GM23338 (cell line): ENCODE measurements around the gene C8G. TPM values are rescaled to one million over a fixed set of nuclear protein-coding genes. Genes with fewer than 3 reads are reported as not detected.

Experiments used
- ATAC-seq: fragments of 200-7000 bp; cut with Tn5 transposase; 3 replicates; pipeline ENCODE4 v1.9.1; 2020
- DNase-seq: peaks from one replicate; pipeline ENCODE4 v3.0.0-alpha.2; 2015; ENCODE audit warnings: low spot score
- H2AFZ ChIP-seq: fragments of 200-600 bp; sonication (generic); 2 replicates; pipeline ENCODE4 v1.8.0; 2016; ENCODE audit warnings: antibody characterized with exemption, mild to moderate bottlenecking, moderate library complexity
- H3F3A ChIP-seq: fragments of 200-600 bp; sonication (generic); replicated peaks from 2 replicates; pipeline ENCODE4 v1.8.0; 2017; ENCODE audit warnings: antibody characterized with exemption, mixed run types, low read depth
- H3K27ac ChIP-seq: fragments of 200-600 bp; sonication (generic); 2 replicates; pipeline ENCODE4 v1.6.1; 2016; ENCODE audit warnings: low read depth
- H3K27me3 ChIP-seq: fragments of 200-600 bp; sonication (generic); 2 replicates; pipeline ENCODE4 v1.8.0; 2016; ENCODE audit warnings: mild to moderate bottlenecking, mixed run types, moderate library complexity; ENCODE audit not compliant: insufficient read depth
- H3K36me3 ChIP-seq: fragments of 200-600 bp; sonication (generic); 2 replicates; pipeline ENCODE4 v1.8.0; 2016; ENCODE audit warnings: mild to moderate bottlenecking; ENCODE audit not compliant: insufficient read depth
- H3K4me1 ChIP-seq: fragments of 200-600 bp; sonication (generic); 2 replicates; pipeline ENCODE4 v1.8.0; 2016; ENCODE audit warnings: mild to moderate bottlenecking, moderate library complexity; ENCODE audit not compliant: insufficient read depth
- H3K4me2 ChIP-seq: fragments of 200-600 bp; sonication (generic); 2 replicates; pipeline ENCODE4 v1.7.1; 2017; ENCODE audit warnings: mixed run types
- H3K4me3 ChIP-seq: fragments of 200-600 bp; sonication (generic); 2 replicates; pipeline ENCODE4 v1.6.1; 2016; ENCODE audit warnings: mixed run types
- H3K79me2 ChIP-seq: fragments of 200-600 bp; sonication (generic); replicated peaks from 2 replicates; pipeline ENCODE4 v1.8.0; 2017; ENCODE audit warnings: mild to moderate bottlenecking; ENCODE audit not compliant: insufficient read depth
- H3K9me2 ChIP-seq: fragments of 200-600 bp; sonication (generic); 2 replicates; pipeline ENCODE4 v1.8.0; 2017; ENCODE audit not compliant: insufficient read depth
- H4K20me1 ChIP-seq: fragments of 200-600 bp; sonication (generic); replicated peaks from 2 replicates; pipeline ENCODE4 v1.8.0; 2017; ENCODE audit warnings: mild to moderate bottlenecking; ENCODE audit not compliant: insufficient read depth
- H3K27ac Mint-ChIP-seq: 2 replicates; pipeline ENCODE4 v1.8.0; 2020; ENCODE audit warnings: inconsistent platforms, mild to moderate bottlenecking, moderate library complexity, mixed read lengths
- H3K27me3 Mint-ChIP-seq: 3 replicates; pipeline ENCODE4 v1.8.0; 2022; ENCODE audit warnings: low read depth, mild to moderate bottlenecking, moderate library complexity, mixed read lengths, inconsistent platforms; ENCODE audit not compliant: insufficient read depth, poor library complexity
- H3K36me3 Mint-ChIP-seq: 3 replicates; pipeline ENCODE4 v1.8.0; 2021; ENCODE audit warnings: low read depth, mild to moderate bottlenecking, inconsistent platforms, moderate library complexity, mixed read lengths
- H3K4me1 Mint-ChIP-seq: 3 replicates; pipeline ENCODE4 v1.8.0; 2020; ENCODE audit warnings: mild to moderate bottlenecking, inconsistent platforms, mixed read lengths
- H3K4me3 Mint-ChIP-seq: 3 replicates; pipeline ENCODE4 v1.8.0; 2021; ENCODE audit warnings: moderate library complexity, mild to moderate bottlenecking, inconsistent platforms, mixed read lengths
- H3K9me3 Mint-ChIP-seq: 3 replicates; pipeline ENCODE4 v1.8.0; 2020; ENCODE audit warnings: moderate library complexity, mild to moderate bottlenecking, inconsistent platforms, mixed read lengths
- EZH2 ChIP-seq: fragments of 200-600 bp; sonication (generic); IDR thresholded peaks from one replicate; pipeline ENCODE4 v1.8.0; 2017; ENCODE audit warnings: antibody characterized with exemption, mild to moderate bottlenecking, low read depth; ENCODE audit not compliant: unreplicated experiment
- EZH2phosphoT487 ChIP-seq: fragments of 200-600 bp; sonication (generic); IDR thresholded peaks from one replicate; pipeline ENCODE4 v1.8.1; 2018; ENCODE audit warnings: antibody characterized with exemption; ENCODE audit not compliant: unreplicated experiment
- JUNB ChIP-seq: IDR thresholded peaks from one replicate; pipeline ENCODE4 v1.6.1; 2016; ENCODE audit warnings: antibody characterized with exemption; ENCODE audit not compliant: unreplicated experiment
- NANOG ChIP-seq: IDR thresholded peaks from 2 replicates; pipeline ENCODE4 v1.6.1; 2016; ENCODE audit warnings: antibody characterized with exemption, borderline replicate concordance
- STAT1 ChIP-seq: IDR thresholded peaks from one replicate; pipeline ENCODE4 v1.6.1; 2016; ENCODE audit warnings: antibody characterized with exemption; ENCODE audit not compliant: unreplicated experiment
- ZNF114 ChIP-seq: fragments of 250-450 bp; sonication (Bioruptor Pico); IDR thresholded peaks from 2 replicates; pipeline ENCODE4 v1.5.0; 2020; ENCODE audit warnings: mild to moderate bottlenecking, moderate library complexity
- polyA plus RNA-seq: library from polyadenylated mRNA; unstranded; fragments of >200 nt; fragmentation: Nextera tagmentation; extraction: Ambion mirVana; gene quantifications from 2 replicates; pipeline ENCODE4 v1.2.1, GENCODE V29; 2016
- total RNA-seq: library from RNA; depleted of rRNA; stranded (reverse); fragments of >200 nt; shearing (Covaris generic); gene quantifications from 2 replicates; pipeline ENCODE4 v1.2.3, GENCODE V29; 2014
- TF ChIP-seq, protein P1 (sequence below), 2 experiments: fragments of 200-600 bp in 1 of 2; sonication (generic) in 1 of 2; conservative IDR thresholded peaks; 2 replicates each; pipeline versions ENCODE4 v1.5.1 to v1.6.1; 2016 to 2017; ENCODE audit warnings: antibody characterized with exemption in 2 of 2, low read depth in 2 of 2, mild to moderate bottlenecking in 2 of 2, moderate library complexity in 1 of 2
- TF ChIP-seq, protein P2 (sequence below): IDR thresholded peaks from 2 replicates; pipeline ENCODE4 v1.6.1; 2016; ENCODE audit warnings: antibody characterized with exemption
- TF ChIP-seq, protein P3 (sequence below): IDR thresholded peaks from one replicate; pipeline ENCODE4 v1.6.1; 2018; ENCODE audit warnings: antibody characterized with exemption; ENCODE audit not compliant: unreplicated experiment

C8G gene
- total and polyA plus RNA-seq, 2 experiments from 2014 or later, result not detected

DNA sequence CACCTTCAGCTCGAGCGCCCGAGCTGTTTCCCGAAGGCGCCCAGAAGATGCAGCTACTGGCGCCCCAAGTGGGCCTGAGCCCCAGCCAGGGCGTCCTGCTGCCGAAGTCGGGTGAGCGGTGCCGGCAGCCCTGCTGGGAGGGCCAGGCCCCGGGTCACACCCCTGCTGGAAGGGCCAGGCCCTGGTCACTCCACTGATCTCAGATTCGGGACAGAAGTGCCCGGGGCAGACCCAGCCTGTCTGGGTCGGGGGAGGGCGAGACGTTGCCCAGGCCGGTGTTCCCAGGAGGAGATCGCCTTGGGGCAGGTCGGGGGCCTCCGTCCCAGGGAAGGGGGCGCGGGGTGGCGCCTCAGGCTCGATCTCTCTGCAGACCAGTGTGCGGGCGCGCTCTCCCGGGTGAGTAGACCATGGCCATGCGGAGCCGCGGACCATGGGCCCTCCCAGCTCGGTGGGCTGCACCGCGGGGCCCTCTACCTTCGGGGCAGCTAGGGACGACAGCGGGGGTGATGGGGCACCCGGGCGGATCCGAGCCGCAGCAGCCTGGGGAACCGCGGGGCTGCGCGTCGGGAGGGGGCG, 40.1 kb downstream of the C8G start:
- H3K4me3 ChIP-seq, result peak overlapping the region; percentile 68
- Mint-ChIP-seq H3K27ac (no peak overlapping the region), H3K36me3 (no peaks in the 10 kb centered on the region; the same call in 2 of the 3 replicates), H3K4me1 (no peaks in the 10 kb centered on the region; the same call in 2 of the 3 replicates), H3K9me3 (no peaks in the 10 kb centered on the region), H3K27me3 (peaks cover 27% of the 10 kb centered on the region), H3K4me3 (peak overlapping the region; percentile 46; the same call in 2 of the 3 replicates)
- peak; percentile 55 for ATAC-seq
- peak; percentile 39 for TF ChIP-seq EZH2
- no peak for TF ChIP-seq ZNF114 (CRISPR knock-in tag)
- TF ChIP-seq NANOG, result no peak
- no peak for TF ChIP-seq EZH2phosphoT487
- no peak for TF ChIP-seq STAT1
- peaks cover 39% of the 10 kb centered on the region for H3K27me3 ChIP-seq
- DNase-seq, result peak; percentile 53
- no peaks in the 10 kb centered on the region for H4K20me1 ChIP-seq
- no peaks in the 10 kb centered on the region for H3K79me2 ChIP-seq
- no peaks in the 10 kb centered on the region for H3K9me2 ChIP-seq
- H3K4me1 ChIP-seq, result peaks cover 3% of the 10 kb centered on the region; the same call in 1 of the 2 replicates
- H3K36me3 ChIP-seq, result no peaks in the 10 kb centered on the region
- no peak overlapping the region for H3K27ac ChIP-seq
- H3F3A ChIP-seq, result no peaks in the 10 kb centered on the region
- H2AFZ ChIP-seq, result peak overlapping the region; percentile 94
- H3K4me2 ChIP-seq, result peak overlapping the region; percentile 93

DNA sequence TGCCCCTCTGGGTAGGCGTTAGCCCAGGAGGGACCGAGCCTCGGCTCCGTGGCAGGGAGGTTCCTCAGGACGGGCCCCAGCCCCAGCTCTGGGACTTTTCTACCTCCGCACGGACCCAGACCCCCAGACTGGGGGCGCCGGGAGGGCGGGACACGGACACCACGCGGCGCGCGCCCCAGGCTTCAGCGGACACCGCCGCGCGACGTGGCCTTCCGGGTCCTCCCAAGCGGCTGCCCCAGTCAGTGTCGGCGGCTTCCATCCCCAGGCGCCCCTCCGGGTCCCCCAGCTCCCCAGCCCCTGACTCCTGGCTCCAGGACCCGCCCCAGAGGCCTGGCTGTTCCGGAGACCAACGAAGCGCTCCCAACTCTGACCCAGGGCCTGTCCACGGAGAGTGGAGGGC, 40.8 kb downstream of the C8G start:
- peak overlapping the region; percentile 93 for H3K4me2 ChIP-seq
- H3K27ac ChIP-seq, result no peak overlapping the region
- no peaks in the 10 kb centered on the region for H3K36me3 ChIP-seq
- peaks cover 5% of the 10 kb centered on the region for H3K9me3 Mint-ChIP-seq
- peaks cover 45% of the 10 kb centered on the region for H3K27me3 ChIP-seq
- no peaks in the 10 kb centered on the region for H4K20me1 ChIP-seq
- ATAC-seq (peak; percentile 32), DNase-seq (peak; percentile 47)
- H3K4me3 Mint-ChIP-seq, result peak overlapping the region; percentile 50; the same call in 1 of the 3 replicates
- peak overlapping the region; percentile 68 for H3K4me3 ChIP-seq
- H3K27ac Mint-ChIP-seq, result no peak overlapping the region
- no peaks in the 10 kb centered on the region; the same call in 2 of the 3 replicates for H3K36me3 Mint-ChIP-seq
- H3K4me1 ChIP-seq, result peaks cover 3% of the 10 kb centered on the region; the same call in 1 of the 2 replicates
- no peaks in the 10 kb centered on the region; the same call in 2 of the 3 replicates for H3K4me1 Mint-ChIP-seq
- peak overlapping the region; percentile 74; the same call in 1 of the 2 replicates for H2AFZ ChIP-seq
- peaks cover 29% of the 10 kb centered on the region for H3K27me3 Mint-ChIP-seq
- H3K79me2 ChIP-seq, result no peaks in the 10 kb centered on the region
- no peaks in the 10 kb centered on the region for H3K9me2 ChIP-seq
- TF ChIP-seq JUNB (no peak), NANOG (no peak), EZH2phosphoT487 (no peak)
- TF ChIP-seq, protein P1, sequence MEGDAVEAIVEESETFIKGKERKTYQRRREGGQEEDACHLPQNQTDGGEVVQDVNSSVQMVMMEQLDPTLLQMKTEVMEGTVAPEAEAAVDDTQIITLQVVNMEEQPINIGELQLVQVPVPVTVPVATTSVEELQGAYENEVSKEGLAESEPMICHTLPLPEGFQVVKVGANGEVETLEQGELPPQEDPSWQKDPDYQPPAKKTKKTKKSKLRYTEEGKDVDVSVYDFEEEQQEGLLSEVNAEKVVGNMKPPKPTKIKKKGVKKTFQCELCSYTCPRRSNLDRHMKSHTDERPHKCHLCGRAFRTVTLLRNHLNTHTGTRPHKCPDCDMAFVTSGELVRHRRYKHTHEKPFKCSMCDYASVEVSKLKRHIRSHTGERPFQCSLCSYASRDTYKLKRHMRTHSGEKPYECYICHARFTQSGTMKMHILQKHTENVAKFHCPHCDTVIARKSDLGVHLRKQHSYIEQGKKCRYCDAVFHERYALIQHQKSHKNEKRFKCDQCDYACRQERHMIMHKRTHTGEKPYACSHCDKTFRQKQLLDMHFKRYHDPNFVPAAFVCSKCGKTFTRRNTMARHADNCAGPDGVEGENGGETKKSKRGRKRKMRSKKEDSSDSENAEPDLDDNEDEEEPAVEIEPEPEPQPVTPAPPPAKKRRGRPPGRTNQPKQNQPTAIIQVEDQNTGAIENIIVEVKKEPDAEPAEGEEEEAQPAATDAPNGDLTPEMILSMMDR (conservative IDR thresholded peaks at IDR 0.05; ENCODE audit: low read depth in 2 of 2), result no peak
- TF ChIP-seq, protein P2, sequence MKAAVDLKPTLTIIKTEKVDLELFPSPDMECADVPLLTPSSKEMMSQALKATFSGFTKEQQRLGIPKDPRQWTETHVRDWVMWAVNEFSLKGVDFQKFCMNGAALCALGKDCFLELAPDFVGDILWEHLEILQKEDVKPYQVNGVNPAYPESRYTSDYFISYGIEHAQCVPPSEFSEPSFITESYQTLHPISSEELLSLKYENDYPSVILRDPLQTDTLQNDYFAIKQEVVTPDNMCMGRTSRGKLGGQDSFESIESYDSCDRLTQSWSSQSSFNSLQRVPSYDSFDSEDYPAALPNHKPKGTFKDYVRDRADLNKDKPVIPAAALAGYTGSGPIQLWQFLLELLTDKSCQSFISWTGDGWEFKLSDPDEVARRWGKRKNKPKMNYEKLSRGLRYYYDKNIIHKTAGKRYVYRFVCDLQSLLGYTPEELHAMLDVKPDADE, result no peak
- TF ChIP-seq, protein P3, sequence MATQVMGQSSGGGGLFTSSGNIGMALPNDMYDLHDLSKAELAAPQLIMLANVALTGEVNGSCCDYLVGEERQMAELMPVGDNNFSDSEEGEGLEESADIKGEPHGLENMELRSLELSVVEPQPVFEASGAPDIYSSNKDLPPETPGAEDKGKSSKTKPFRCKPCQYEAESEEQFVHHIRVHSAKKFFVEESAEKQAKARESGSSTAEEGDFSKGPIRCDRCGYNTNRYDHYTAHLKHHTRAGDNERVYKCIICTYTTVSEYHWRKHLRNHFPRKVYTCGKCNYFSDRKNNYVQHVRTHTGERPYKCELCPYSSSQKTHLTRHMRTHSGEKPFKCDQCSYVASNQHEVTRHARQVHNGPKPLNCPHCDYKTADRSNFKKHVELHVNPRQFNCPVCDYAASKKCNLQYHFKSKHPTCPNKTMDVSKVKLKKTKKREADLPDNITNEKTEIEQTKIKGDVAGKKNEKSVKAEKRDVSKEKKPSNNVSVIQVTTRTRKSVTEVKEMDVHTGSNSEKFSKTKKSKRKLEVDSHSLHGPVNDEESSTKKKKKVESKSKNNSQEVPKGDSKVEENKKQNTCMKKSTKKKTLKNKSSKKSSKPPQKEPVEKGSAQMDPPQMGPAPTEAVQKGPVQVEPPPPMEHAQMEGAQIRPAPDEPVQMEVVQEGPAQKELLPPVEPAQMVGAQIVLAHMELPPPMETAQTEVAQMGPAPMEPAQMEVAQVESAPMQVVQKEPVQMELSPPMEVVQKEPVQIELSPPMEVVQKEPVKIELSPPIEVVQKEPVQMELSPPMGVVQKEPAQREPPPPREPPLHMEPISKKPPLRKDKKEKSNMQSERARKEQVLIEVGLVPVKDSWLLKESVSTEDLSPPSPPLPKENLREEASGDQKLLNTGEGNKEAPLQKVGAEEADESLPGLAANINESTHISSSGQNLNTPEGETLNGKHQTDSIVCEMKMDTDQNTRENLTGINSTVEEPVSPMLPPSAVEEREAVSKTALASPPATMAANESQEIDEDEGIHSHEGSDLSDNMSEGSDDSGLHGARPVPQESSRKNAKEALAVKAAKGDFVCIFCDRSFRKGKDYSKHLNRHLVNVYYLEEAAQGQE, result no peak
- no peaks in the 10 kb centered on the region for H3F3A ChIP-seq
